ENCODE results near the gene MECP2.
A peak's percentile ranks its signal among the peaks of the same experiment; 100 is the strongest.

MECP2 gene

GRCh38 chrX:154058214-154058997 is 39.1 kb downstream of the MECP2 start:
- no peak for DNase-seq (ENCODE audit: extremely low read depth, low read depth)
- no peak overlapping the region for H3K4me3 ChIP-seq (replicated peaks; ENCODE audit: low read depth, low read length)
- TF ChIP-seq, protein P1, sequence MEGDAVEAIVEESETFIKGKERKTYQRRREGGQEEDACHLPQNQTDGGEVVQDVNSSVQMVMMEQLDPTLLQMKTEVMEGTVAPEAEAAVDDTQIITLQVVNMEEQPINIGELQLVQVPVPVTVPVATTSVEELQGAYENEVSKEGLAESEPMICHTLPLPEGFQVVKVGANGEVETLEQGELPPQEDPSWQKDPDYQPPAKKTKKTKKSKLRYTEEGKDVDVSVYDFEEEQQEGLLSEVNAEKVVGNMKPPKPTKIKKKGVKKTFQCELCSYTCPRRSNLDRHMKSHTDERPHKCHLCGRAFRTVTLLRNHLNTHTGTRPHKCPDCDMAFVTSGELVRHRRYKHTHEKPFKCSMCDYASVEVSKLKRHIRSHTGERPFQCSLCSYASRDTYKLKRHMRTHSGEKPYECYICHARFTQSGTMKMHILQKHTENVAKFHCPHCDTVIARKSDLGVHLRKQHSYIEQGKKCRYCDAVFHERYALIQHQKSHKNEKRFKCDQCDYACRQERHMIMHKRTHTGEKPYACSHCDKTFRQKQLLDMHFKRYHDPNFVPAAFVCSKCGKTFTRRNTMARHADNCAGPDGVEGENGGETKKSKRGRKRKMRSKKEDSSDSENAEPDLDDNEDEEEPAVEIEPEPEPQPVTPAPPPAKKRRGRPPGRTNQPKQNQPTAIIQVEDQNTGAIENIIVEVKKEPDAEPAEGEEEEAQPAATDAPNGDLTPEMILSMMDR (IDR thresholded peaks at IDR 0.05; ENCODE audit: low read depth, low read length, missing control alignments) = no peak

DNA sequence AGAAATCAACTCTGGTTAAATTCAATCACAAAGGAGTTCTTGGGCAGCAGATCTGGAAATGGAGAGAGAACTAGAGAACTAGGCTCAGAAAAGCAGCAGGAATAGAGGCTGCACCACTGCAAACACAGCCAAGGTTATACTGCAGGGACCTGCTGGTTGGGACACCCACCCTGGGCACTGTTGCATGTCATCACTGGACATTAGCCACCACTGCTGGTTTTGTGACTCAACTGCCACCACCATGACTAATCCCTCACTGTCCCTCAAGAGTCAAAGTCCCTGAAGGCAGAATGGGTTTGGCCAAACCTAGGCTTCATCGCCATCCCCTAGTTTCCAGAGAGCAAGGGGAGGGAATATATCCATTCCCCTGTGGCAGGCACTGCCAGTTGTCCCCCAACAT is 39.7 kb downstream of the MECP2 start:
- DNase-seq (ENCODE audit: extremely low read depth, low read depth) = no peak
- no peak overlapping the region for H3K4me3 ChIP-seq (replicated peaks; ENCODE audit: low read depth, low read length)
- TF ChIP-seq, protein P1 (IDR thresholded peaks at IDR 0.05; ENCODE audit: low read depth, low read length, missing control alignments) = no peak

DNA sequence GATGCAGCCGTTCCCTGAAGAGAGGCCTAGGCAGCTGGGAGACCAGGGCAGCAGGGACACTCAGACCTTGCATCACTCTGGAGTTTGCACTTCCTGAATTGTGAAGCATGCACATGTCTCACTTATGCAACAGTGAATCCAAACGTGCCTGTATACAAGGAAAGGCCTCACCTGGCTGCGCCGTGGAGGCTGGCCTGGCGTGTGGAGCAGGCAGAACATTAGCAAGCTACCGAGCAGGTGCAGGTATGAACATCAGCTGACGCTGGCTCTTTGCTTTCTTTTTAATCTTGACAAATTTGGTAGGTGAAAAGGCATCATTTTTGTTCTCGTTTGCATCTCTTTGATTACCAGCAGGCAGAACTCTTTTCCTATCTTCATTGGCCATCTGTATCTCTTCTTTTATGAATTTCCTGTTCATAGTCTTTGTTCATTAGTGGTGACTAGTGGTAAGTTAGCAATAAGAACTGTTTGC is 40.7 kb downstream of the MECP2 start:
- DNase-seq (ENCODE audit: extremely low read depth, low read depth) = no peak
- TF ChIP-seq, protein P1 (IDR thresholded peaks at IDR 0.05; ENCODE audit: low read depth, low read length, missing control alignments) = no peak

DNA sequence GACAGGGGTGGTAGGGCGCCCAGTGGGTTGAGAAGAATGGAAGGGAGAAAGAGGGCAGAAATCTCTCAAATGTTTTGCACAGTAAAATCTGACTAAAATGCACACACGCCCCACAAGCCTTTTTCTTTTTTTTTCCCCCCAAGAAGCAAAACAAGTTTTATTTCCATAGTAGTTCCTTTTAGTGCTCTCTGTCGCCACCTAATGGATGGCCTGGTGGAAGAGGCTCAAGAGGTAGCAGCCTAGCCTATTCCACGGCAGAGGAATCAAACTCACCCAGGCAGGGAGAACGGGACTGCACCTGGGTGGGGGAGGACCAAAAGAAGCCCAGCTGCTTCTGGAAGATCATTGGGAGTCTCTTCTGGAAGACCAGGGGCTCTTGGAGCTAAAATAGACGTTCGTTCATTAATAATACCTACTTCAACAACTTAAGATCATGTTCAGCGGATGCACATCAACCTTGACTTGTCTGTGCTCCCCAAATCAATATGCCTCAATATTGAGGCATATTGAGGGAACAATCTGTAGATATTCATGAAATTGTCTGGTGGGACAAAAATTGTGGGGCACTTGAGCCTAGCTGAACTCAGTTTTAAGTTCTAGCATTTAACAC is 46.2 kb downstream of the MECP2 start:
- H3K4me3 ChIP-seq (replicated peaks; ENCODE audit: low read depth, low read length) = no peak overlapping the region
- TF ChIP-seq, protein P1 (IDR thresholded peaks at IDR 0.05; ENCODE audit: low read depth, low read length, missing control alignments) = peak; percentile 64
- no peak for DNase-seq (ENCODE audit: extremely low read depth, low read depth)

More for the DNA sequence above, 40.7 kb downstream of the MECP2 start:
- no peak overlapping the region for H3K4me3 ChIP-seq (replicated peaks; ENCODE audit: low read depth, low read length)

DNA sequence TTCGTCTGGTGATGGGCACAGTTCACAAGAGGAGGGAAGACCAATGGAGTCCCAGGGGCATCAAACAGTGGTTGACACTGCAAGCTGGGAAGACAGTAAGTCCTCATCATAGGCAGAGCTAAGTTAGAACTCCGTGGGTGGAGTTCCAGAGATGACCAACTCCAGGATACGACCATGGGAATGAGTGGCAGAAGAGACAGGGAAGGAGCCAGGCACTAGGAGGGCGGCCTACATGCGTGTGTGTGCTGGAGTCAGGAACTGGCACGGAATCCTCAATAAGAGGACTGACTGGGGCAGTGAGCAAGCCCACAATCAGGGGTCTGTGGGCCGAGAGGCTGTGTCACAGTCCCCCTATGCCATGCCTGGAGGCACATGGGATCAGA is 47.4 kb downstream of the MECP2 start:
- TF ChIP-seq, protein P1 (IDR thresholded peaks at IDR 0.05; ENCODE audit: low read depth, low read length, missing control alignments) = no peak
- no peak for DNase-seq (ENCODE audit: extremely low read depth, low read depth)
- no peak overlapping the region for H3K4me3 ChIP-seq (replicated peaks; ENCODE audit: low read depth, low read length)

GRCh38 chrX:154049209-154050112 is 48.1 kb downstream of the MECP2 start:
- TF ChIP-seq, protein P1 (IDR thresholded peaks at IDR 0.05; ENCODE audit: low read depth, low read length, missing control alignments) = no peak
- DNase-seq (ENCODE audit: extremely low read depth, low read depth) = no peak
- no peak overlapping the region for H3K4me3 ChIP-seq (replicated peaks; ENCODE audit: low read depth, low read length)
